GM04504 (cell line): Measurements from ENCODE around the gene AGAP5.
"Not testable (repeated sequence)": the region's sequence is repeated elsewhere in the genome, so short reads cannot be mapped to it uniquely, and the experiment has no call there.

Experiments
- DNase-seq: peaks from one replicate; pipeline ENCODE4 v3.0.0-alpha.2; 2012; ENCODE audit warnings: low read depth

AGAP5 gene

DNA sequence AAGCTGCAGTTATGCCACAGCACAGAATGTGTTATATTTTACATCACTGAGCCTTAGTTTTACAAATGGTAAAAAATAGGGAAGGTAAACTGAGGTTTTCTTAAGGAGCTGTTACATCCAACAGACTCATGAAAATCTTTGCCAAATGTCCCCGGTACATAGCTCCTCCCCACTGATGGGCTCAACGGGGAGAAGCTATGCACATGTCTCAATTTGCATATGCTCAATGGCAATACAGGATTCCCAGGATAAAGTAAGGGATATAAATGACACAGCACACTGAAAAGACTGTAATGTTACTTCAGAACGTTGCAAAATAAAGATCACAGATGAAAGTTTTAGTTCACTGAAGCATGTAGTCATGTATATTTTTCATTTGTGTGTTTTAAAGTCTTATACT, 16.6 kb upstream of the AGAP5 start:
- not testable (repeated sequence) for DNase-seq

- DNase-seq = not testable (repeated sequence)
Observed at GRCh38 chr10:73713912-73714311, 16.0 kb upstream of the AGAP5 start.

DNA sequence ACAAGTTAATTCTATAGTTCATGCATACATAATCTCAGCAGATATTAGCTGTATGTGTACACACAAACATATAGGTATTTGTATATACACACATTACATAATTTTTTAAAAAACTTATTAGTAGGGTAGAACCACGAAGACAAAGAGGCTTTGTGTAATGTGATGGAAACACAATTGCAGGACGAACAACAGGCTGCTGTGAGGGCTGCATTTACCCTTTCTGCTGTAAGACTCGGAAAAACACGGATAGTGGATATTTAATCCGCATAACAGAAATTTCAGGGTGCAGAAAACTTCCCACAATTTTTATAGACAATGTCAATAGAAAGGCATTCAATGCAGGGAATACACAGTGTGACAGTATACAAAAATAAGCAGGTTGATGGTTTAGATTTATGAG, 13.8 kb upstream of the AGAP5 start:
- not testable (repeated sequence) for DNase-seq

GRCh38 chr10:73708122-73708521, 10.2 kb upstream of the AGAP5 start:
- not testable (repeated sequence) for DNase-seq

DNA sequence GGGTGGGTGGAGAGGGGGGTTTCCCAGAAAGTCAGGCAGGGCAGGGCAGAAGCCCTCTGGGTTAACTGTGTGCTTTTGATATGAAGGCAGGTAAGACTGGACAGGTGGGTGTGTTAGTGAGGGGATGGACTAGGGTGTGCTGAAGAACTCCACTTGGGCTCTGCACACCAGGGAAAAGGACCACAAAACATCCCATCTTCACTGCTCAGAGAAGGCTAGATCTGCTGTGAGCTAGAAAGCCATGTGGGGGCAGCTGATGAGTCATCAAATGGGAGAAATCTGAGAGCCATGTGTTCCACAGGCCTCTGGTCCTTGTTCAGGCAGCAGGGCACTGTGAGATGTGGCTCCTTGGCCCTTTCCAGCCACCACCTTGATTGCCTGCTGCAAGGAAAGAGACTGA, 9.7 kb upstream of the AGAP5 start:
- DNase-seq = not testable (repeated sequence)

DNA sequence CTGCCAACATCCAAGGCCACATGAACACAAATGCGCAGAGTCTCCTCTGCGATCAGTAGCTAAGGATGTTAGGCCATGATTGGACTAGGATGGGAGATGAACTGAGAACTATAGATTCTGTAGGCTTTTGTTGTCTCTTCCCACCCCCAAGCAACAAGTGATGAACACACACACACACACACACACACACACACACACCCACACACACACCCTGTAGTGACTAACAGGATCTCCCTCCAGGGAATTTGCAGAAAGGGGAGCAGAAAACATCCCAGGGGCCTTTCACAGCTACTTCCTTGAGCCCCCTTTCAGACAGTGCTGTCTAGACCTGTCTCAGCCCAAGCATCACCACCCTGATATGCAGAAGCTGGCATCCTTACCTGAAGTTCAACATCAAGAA, 8.6 kb upstream of the AGAP5 start:
- DNase-seq = not testable (repeated sequence)

DNA sequence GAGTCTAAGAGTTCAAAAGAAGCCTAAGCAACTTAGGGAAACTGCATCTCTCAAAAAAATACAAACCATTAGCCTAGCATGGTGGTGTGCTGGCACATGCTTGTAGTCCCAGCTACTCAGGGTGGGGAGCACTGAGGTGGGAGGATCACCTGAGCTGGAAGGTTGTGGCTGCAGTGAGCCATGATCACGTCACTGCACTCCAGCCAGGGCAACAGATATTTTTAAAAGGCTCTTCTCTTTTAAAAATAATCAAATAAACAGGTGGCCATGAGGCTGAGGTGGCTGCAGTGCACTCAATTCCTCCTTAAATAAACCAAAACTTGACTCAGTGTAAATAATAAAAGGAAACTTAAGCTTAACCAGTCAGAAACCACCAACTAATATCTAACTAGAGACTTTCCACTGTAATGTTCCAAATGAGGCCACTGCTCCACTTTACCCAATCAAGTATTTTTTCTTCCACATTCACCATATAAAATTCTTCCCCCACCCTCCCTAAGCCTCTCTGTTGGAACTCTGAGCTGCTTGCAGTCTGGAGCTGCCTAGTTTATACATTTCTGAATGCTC, 7.7 kb upstream of the AGAP5 start:
- not testable (repeated sequence) for DNase-seq

DNA sequence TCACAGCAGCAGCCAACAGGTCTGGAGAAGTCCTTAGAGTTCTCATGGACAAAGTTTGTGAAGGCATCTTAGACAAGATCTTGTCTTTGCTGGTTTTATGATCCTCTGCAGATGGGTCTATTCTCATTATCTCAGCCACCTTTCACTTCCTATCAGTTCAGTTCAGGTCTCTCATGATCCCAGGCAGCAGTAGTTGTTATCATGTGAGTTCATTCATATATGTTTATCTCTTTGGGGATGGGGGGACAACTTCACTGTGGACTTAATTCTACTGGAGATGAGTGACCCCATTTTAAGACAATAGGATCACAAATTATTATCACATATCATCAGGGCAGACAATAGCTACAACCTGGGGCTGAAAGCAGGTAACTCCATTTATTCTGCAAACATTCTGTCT, 6.0 kb upstream of the AGAP5 start:
- not testable (repeated sequence) for DNase-seq

- DNase-seq = not testable (repeated sequence)
Observed at GRCh38 chr10:73698819-73699218, 910 bp upstream of the AGAP5 start.

DNA sequence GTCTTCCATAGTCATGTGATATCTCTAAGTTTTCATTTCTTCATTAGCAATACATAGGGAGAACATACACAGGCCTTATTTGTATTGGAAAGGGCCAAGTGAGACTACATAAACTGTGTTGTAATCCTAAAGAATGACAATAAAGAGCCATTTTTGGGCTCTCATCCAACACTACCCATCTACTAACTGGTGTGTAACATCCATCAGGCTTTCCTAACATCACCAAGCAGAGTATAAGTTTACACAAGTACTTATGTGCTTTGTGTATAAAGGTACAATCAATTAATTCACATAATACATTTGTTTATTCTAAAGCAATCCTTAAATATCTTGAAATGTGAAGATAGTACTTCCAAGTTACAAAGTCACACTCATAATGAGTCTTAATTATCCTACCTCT, 2.6 kb downstream of the AGAP5 start:
- peak; percentile 0 for DNase-seq

DNA sequence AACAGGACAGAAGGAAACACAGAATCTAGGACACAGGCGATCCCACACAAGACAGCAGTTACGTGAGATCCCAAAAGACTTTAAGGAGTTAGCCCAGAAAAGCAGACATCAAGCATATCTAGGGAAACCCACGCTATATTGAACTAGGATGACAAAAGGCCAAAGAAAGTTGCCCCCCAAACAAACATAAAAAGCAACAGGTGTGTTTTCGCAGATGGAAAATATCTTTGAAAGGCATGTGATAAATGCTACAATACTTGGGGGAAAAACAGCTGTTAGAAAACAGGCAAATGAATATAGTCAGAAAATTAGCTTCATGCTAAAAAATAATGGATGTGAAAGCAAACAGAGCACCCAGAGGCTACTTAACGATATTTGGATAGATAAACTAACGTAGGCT, 7.2 kb downstream of the AGAP5 start:
- not testable (repeated sequence) for DNase-seq

DNA sequence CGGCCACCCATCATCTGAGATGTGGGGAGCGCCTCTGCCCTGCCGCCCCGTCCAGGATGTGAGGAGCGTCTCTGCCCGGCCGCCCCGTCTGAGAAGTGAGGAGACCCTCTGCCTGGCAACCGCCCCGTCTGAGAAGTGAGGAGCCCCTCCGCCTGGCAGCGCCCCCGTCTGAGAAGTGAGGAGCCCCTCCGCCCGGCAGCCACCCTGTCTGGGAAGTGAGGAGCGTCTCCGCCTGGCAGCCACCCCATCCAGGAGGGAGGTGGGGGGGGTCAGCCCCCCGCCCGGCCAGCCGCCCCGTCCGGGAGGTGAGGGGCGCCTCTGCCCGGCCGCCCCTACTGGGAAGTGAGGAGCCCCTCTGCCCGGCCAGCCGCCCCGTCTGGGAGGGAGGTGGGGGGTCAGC, 8.3 kb downstream of the AGAP5 start:
- not testable (repeated sequence) for DNase-seq

GRCh38 chr10:73687641-73688040, 10.3 kb downstream of the AGAP5 start:
- DNase-seq = not testable (repeated sequence)

- not testable (repeated sequence) for DNase-seq
Observed at GRCh38 chr10:73674546-73674945, 23.4 kb downstream of the AGAP5 start.

- DNase-seq = not testable (repeated sequence)
Observed at GRCh38 chr10:73668378-73668777, 29.5 kb downstream of the AGAP5 start.

DNA sequence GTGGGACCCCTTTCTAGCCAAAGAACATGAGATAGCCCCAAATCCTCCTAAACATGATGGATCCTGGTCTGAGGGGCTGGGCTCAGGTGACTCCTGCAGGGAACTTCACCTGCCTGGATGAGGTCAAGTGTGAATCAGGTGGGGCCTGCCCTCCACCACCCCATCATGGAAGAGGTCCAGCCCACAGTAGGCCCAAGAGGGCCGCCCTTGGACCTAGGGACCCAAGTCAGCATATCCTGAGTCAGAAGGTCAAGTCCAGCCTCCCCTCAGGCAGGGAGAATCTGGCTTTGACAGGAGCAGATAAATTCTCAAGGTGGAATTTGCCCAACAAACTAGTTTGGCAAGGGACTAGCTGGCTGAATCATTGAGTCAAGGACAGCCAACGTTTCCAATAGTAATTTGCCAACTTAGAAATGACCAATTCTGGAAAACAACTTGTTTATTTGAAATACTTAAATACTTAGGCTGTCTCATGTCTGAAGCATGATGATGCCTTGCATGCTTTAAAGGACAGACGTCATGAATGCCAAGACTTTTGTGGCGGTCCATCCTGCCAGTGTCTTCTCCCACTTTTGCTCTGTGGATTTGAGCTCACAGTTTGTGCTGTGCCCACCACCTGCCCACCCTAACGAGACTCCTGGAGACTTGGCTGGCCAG, 31.6 kb downstream of the AGAP5 start:
- peak; percentile 48 for DNase-seq

- DNase-seq = not testable (repeated sequence)
Observed at GRCh38 chr10:73665581-73665980, 32.3 kb downstream of the AGAP5 start.

GRCh38 chr10:73664156-73665040, 33.5 kb downstream of the AGAP5 start:
- DNase-seq = not testable (repeated sequence)

DNA sequence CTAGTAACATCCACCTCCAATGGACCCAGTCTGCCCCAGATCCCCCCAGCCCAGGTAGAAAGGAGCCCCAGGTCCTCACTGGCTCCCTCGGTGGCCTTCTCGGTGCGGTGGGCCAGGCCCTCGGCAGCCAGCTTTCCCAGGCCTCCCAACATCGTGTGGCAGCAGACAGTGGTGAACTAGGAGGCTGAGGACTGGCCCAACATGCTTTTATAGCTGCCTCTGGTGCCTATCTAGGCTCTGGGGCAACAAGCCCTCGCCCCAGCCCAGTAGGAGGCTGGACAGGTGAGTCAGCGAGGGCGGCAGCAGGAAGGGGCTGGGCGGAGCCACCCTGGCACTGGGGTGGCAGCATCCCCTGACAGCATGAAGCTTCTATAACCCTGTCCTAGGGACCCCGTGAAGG, 34.3 kb downstream of the AGAP5 start:
- DNase-seq = not testable (repeated sequence)

GRCh38 chr10:73662705-73663104, 35.2 kb downstream of the AGAP5 start:
- not testable (repeated sequence) for DNase-seq

GRCh38 chr10:73655990-73656298, 42.0 kb downstream of the AGAP5 start, which contains the start of gene SYNPO2L:
SYNPO2L (minus strand) TSS chr10:73656029; CDS start chr10:73655922, 107 bp downstream.
- no peak for DNase-seq

- DNase-seq = no peak
Observed at GRCh38 chr10:73655257-73655989, 42.5 kb downstream of the AGAP5 start.
